ENCODE measurements around the gene HMG20B.
A peak's percentile ranks its signal among the peaks of the same experiment; 100 is the strongest.

Gene HMG20B

DNA sequence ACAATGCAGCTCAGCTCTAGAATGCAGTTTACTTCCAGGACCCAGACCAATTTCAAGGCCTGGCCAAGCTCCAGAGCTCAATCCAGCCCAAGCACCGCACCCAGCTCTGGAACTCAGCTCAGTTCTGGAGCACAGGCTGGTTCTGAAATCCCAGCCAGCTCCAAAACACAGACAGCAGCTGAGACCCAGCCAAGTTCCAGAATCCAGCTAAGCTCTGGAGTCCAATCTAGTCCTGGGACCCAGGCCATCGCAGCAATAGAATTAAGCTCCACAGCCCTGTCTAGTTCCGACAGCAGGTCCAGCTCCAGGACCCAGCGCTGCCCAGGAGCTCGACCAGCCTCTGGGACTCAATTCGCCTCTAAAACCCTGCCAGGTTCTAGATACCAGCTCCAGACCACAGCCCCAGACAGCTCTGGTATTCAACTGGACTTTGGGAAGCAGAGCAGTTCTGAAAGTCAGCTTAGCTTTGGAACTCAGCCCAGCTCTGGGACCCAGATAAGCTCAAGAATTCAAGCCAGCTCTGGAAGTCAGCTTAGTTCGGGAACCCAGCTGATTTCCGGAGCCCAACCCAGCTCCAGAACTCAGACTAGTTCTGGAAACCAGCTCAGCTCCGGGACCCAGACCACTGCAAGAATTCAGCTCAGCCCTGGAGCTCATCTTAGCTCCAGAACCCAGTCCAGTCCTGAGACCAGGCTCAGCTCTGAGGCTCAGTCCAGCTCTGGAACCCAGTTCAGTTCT is 19.3 kb downstream of the HMG20B start:
- DNase-seq: no peak
- no peaks in the 10 kb centered on the region for H3K79me2 ChIP-seq (ENCODE audit: low read length)
- no peaks in the 10 kb centered on the region for H3K9me3 ChIP-seq (replicated peaks; ENCODE audit: insufficient read depth, low read length)
- no peak for TF ChIP-seq EZH2phosphoT487 (IDR thresholded peaks at IDR 0.05; ENCODE audit: low read length)
- no peak for TF ChIP-seq CTCF (IDR thresholded peaks at IDR 0.05; ENCODE audit: low read length)
- TF ChIP-seq EZH2 (optimal IDR thresholded peaks at IDR 0.05; ENCODE audit: low read depth, low read length): no peak
- no peaks in the 10 kb centered on the region for H3K36me3 ChIP-seq (replicated peaks; ENCODE audit: insufficient read depth, low read length)
- H3K27me3 ChIP-seq (replicated peaks; ENCODE audit: insufficient read depth, low read length): peaks cover 86% of the 10 kb centered on the region
- H3F3A ChIP-seq (ENCODE audit: insufficient read depth, low read length): no peaks in the 10 kb centered on the region
- H3K9ac ChIP-seq (ENCODE audit: low read length): no peak overlapping the region
- H2AFZ ChIP-seq (ENCODE audit: low read length): no peak overlapping the region
- H3K4me3 ChIP-seq (ENCODE audit: low read length): no peak overlapping the region
- no peaks in the 10 kb centered on the region for H4K20me1 ChIP-seq (ENCODE audit: insufficient read depth, low read length)
- H3K27ac ChIP-seq (ENCODE audit: low read length): no peak overlapping the region
- no peaks in the 10 kb centered on the region for H3K9me2 ChIP-seq (replicated peaks; ENCODE audit: insufficient read depth, low read length)
- H3K4me1 ChIP-seq (ENCODE audit: low read length): no peaks in the 10 kb centered on the region
- no peak overlapping the region for H3K4me2 ChIP-seq (ENCODE audit: low read depth, low read length)

GRCh38 chr19:3593156-3593555 is 20.4 kb downstream of the HMG20B start:
- no peaks in the 10 kb centered on the region for H4K20me1 ChIP-seq (ENCODE audit: insufficient read depth, low read length)
- DNase-seq: no peak
- H3K27ac ChIP-seq (ENCODE audit: low read length): no peak overlapping the region
- no peaks in the 10 kb centered on the region for H3K9me2 ChIP-seq (replicated peaks; ENCODE audit: insufficient read depth, low read length)
- H3K27me3 ChIP-seq (replicated peaks; ENCODE audit: insufficient read depth, low read length): peaks cover 84% of the 10 kb centered on the region
- H2AFZ ChIP-seq (ENCODE audit: low read length): no peak overlapping the region
- no peak overlapping the region for H3K4me3 ChIP-seq (ENCODE audit: low read length)
- no peaks in the 10 kb centered on the region for H3K79me2 ChIP-seq (ENCODE audit: low read length)
- no peaks in the 10 kb centered on the region for H3F3A ChIP-seq (ENCODE audit: insufficient read depth, low read length)
- H3K4me2 ChIP-seq (ENCODE audit: low read depth, low read length): no peak overlapping the region
- H3K4me1 ChIP-seq (ENCODE audit: low read length): no peaks in the 10 kb centered on the region
- no peaks in the 10 kb centered on the region for H3K9me3 ChIP-seq (replicated peaks; ENCODE audit: insufficient read depth, low read length)
- TF ChIP-seq EZH2 (optimal IDR thresholded peaks at IDR 0.05; ENCODE audit: low read depth, low read length) (no peak), CTCF (IDR thresholded peaks at IDR 0.05; ENCODE audit: low read length) (peak; percentile 23), EZH2phosphoT487 (IDR thresholded peaks at IDR 0.05; ENCODE audit: low read length) (no peak)
- H3K9ac ChIP-seq (ENCODE audit: low read length): no peak overlapping the region
- no peaks in the 10 kb centered on the region for H3K36me3 ChIP-seq (replicated peaks; ENCODE audit: insufficient read depth, low read length)

GRCh38 chr19:3595521-3596061 is 22.8 kb downstream of the HMG20B start:
- DNase-seq: no peak
- no peak overlapping the region for H3K4me3 ChIP-seq (ENCODE audit: low read length)
- H3K4me2 ChIP-seq (ENCODE audit: low read depth, low read length): no peak overlapping the region
- H3K9me3 ChIP-seq (replicated peaks; ENCODE audit: insufficient read depth, low read length): no peaks in the 10 kb centered on the region
- H3K9ac ChIP-seq (ENCODE audit: low read length): no peak overlapping the region
- H2AFZ ChIP-seq (ENCODE audit: low read length): no peak overlapping the region
- TF ChIP-seq EZH2 (optimal IDR thresholded peaks at IDR 0.05; ENCODE audit: low read depth, low read length): no peak
- TF ChIP-seq CTCF (IDR thresholded peaks at IDR 0.05; ENCODE audit: low read length): no peak
- no peak for TF ChIP-seq EZH2phosphoT487 (IDR thresholded peaks at IDR 0.05; ENCODE audit: low read length)
- H4K20me1 ChIP-seq (ENCODE audit: insufficient read depth, low read length): no peaks in the 10 kb centered on the region
- H3K9me2 ChIP-seq (replicated peaks; ENCODE audit: insufficient read depth, low read length): no peaks in the 10 kb centered on the region
- no peaks in the 10 kb centered on the region for H3K4me1 ChIP-seq (ENCODE audit: low read length)
- H3F3A ChIP-seq (ENCODE audit: insufficient read depth, low read length): no peaks in the 10 kb centered on the region
- H3K27me3 ChIP-seq (replicated peaks; ENCODE audit: insufficient read depth, low read length): peaks cover 65% of the 10 kb centered on the region
- no peaks in the 10 kb centered on the region for H3K36me3 ChIP-seq (replicated peaks; ENCODE audit: insufficient read depth, low read length)
- no peaks in the 10 kb centered on the region for H3K79me2 ChIP-seq (ENCODE audit: low read length)
- H3K27ac ChIP-seq (ENCODE audit: low read length): no peak overlapping the region
